ENCODE measurements around the gene HIF3A. TPM values are rescaled to one million over a fixed set of nuclear protein-coding genes. Genes with fewer than 3 reads are reported as not detected.
"Not testable (repeated sequence)": the region's sequence is repeated elsewhere in the genome, so short reads cannot be mapped to it uniquely, and the experiment has no call there.

HIF3A gene
- total RNA-seq, 2 donors from 2014 or later, result 73.1 to 123 TPM

DNA sequence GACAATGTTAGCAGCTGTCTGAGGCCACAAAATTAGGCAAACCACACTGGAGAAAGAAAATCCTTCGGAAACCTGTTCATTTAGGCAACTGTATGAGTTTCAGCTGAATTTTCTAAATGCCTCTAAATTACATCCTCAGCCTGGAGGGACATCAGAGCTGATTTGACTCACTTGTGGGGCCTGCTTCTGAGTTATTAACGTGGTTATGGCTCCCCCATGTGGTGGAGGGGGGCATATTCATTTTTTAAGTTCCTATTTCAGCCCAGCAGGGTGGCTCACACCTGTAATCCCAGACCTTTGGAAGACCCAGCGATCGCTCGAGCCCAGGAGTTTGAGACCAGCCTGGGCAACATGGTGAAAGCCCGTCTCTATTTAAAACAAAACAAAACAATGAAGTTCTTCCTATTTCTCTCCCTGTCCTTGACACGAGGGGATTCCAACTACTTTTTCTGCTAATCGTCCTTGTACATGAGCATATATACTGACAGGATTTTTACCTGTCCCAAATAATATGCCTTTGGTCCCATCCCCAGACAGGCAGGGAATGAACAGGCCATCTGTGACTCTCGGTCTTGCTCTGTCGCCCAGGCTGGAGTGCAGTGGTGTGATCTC lies 31.5 kb upstream of the HIF3A start:
- Histone ChIP-seq H3K4me1 (no peaks in the 10 kb centered on the region), H3K27ac (no peak overlapping the region), H3K36me3 (no peaks in the 10 kb centered on the region), H3K4me3 (no peak overlapping the region), H3K27me3 (no peaks in the 10 kb centered on the region), H3K9me3 (no peaks in the 10 kb centered on the region)
- peak; percentile 61 for DNase-seq (ENCODE audit: low spot score)
- TF ChIP-seq, protein P1, sequence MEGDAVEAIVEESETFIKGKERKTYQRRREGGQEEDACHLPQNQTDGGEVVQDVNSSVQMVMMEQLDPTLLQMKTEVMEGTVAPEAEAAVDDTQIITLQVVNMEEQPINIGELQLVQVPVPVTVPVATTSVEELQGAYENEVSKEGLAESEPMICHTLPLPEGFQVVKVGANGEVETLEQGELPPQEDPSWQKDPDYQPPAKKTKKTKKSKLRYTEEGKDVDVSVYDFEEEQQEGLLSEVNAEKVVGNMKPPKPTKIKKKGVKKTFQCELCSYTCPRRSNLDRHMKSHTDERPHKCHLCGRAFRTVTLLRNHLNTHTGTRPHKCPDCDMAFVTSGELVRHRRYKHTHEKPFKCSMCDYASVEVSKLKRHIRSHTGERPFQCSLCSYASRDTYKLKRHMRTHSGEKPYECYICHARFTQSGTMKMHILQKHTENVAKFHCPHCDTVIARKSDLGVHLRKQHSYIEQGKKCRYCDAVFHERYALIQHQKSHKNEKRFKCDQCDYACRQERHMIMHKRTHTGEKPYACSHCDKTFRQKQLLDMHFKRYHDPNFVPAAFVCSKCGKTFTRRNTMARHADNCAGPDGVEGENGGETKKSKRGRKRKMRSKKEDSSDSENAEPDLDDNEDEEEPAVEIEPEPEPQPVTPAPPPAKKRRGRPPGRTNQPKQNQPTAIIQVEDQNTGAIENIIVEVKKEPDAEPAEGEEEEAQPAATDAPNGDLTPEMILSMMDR (IDR thresholded peaks at IDR 0.05), result peak; percentile 86 to 91

DNA sequence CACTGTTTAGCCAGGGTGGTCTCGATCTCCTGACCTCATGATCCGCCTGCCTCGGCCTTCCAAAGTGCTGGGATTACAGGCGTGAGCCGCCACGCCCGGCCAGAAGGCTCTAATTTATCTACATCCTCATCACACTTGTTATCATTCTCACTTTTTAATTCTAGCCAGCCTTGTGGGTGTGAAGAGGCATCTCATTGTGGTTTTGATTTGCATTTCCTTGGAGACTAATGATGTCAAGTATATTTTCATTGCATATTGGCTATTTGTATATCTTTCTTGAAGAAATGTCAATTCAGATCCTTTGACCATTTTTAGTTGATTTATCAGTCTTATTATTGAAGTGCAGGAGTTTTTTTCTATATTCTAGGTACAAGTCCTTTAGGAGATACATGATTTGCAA lies 27.7 kb upstream of the HIF3A start:
- TF ChIP-seq, protein P1 (IDR thresholded peaks at IDR 0.05), result no peak
- no peaks in the 10 kb centered on the region for H3K9me3 ChIP-seq
- H3K4me3 ChIP-seq, result no peak overlapping the region
- H3K27ac ChIP-seq, result no peak overlapping the region
- H3K27me3 ChIP-seq, result no peaks in the 10 kb centered on the region
- H3K4me1 ChIP-seq, result no peaks in the 10 kb centered on the region
- no peak for DNase-seq (ENCODE audit: low spot score)
- H3K36me3 ChIP-seq, result no peaks in the 10 kb centered on the region

- H3K27ac ChIP-seq, result no peak overlapping the region
- DNase-seq (ENCODE audit: low spot score), result no peak
- no peaks in the 10 kb centered on the region for H3K27me3 ChIP-seq
Observed at GRCh38 chr19:46270521-46271256, 26.2 kb upstream of the HIF3A start.

DNA sequence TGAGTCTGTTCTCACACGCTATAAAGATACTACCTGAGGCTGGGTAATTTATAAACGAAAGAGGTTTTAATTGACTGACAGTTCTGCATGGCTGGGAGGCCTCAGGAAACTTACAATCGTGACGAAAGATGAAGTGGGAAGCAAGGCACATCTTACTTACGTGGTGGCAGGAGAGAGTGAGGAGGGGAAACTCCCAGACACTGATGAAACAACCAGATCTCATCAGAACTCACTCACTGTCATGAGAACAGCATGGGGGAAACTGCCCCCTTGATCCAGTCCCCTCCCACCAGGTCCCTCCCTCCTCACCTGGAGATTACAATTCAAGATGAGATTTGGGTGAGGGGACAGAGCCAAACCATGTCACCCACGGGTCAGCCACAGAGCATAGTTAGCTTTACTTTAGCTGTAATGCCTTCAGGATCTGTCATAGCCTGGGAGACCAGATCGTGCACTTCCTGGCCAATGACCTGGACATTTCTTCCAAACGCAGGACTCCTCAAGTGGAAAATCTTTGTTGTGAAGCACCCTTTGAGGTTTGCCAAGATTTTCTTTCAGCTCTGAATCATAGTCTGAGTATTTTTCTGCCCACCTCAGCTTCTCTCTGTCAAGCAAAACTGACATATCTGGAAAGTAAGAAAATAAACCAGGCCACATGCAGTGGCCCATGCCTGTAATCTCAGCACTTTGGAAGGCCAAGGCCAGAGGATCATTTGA lies 25.2 kb upstream of the HIF3A start:
- no peaks in the 10 kb centered on the region for H3K27me3 ChIP-seq
- TF ChIP-seq, protein P1 (IDR thresholded peaks at IDR 0.05), result no peak
- H3K27ac ChIP-seq, result no peak overlapping the region
- H3K4me3 ChIP-seq, result no peak overlapping the region
- no peaks in the 10 kb centered on the region for H3K9me3 ChIP-seq
- no peak for DNase-seq (ENCODE audit: low spot score)
- H3K4me1 ChIP-seq, result no peaks in the 10 kb centered on the region
- no peaks in the 10 kb centered on the region for H3K36me3 ChIP-seq

More at GRCh38 chr19:46270521-46271256, 26.2 kb upstream of the HIF3A start:
- TF ChIP-seq, protein P1 (IDR thresholded peaks at IDR 0.05), result no peak
- Histone ChIP-seq H3K36me3 (no peaks in the 10 kb centered on the region), H3K4me3 (no peak overlapping the region), H3K9me3 (no peaks in the 10 kb centered on the region), H3K4me1 (no peaks in the 10 kb centered on the region)

- H3K4me3 ChIP-seq; H3K27me3 ChIP-seq; H3K27ac ChIP-seq; H3K4me1 ChIP-seq; DNase-seq (ENCODE audit: low spot score); H3K9me3 ChIP-seq; H3K36me3 ChIP-seq: not testable (repeated sequence)
Observed at GRCh38 chr19:46273931-46274330, 22.9 kb upstream of the HIF3A start.

- DNase-seq (ENCODE audit: low spot score), result no peak
- Histone ChIP-seq H3K27ac (no peak overlapping the region), H3K4me3 (no peak overlapping the region), H3K36me3 (no peaks in the 10 kb centered on the region), H3K27me3 (no peaks in the 10 kb centered on the region), H3K9me3 (no peaks in the 10 kb centered on the region), H3K4me1 (peaks cover 0 to 6% of the 10 kb centered on the region in 2 donors)
- TF ChIP-seq, protein P1 (IDR thresholded peaks at IDR 0.05), result no peak
Observed at GRCh38 chr19:46279177-46279576, 17.7 kb upstream of the HIF3A start.

Measured in right atrium auricular region (tissue), 2 donors.